Esophagus squamous epithelium (tissue), 5 donors: Measurements from ENCODE around the gene STK40. TPM values are rescaled to one million over a fixed set of nuclear protein-coding genes. Genes with fewer than 3 reads are reported as not detected.

ENCODE experiments used
- DNase-seq: peaks from one replicate; lab custom pipeline; 2025; lab: John Stamatoyannopoulos, UW
- H3K27ac ChIP-seq, 4 donors: fragments of 200-600 bp; sonication (generic); one replicate each; pipeline ENCODE4 v1.5.1; 2016 to 2019; ENCODE audit warnings: mild to moderate bottlenecking in 1 of 4
- H3K27me3 ChIP-seq, 4 donors: fragments of 200-600 bp; sonication (generic); 1 replicate in 3 of 4; 2 replicates in 1 of 4; pipeline versions ENCODE4 v1.5.1 to v1.6.0; 2017 to 2021; ENCODE audit warnings: antibody characterized with exemption in 1 of 4
- H3K36me3 ChIP-seq, 3 donors: fragments of 200-600 bp; sonication (generic); one replicate each; pipeline ENCODE4 v1.5.1; 2016 to 2019
- H3K4me1 ChIP-seq, 3 donors: fragments of 200-600 bp; sonication (generic); one replicate each; pipeline ENCODE4 v1.5.1; 2017 to 2019
- H3K4me3 ChIP-seq, 4 donors: fragments of 200-600 bp; sonication (generic); 1 replicate in 3 of 4; 2 replicates in 1 of 4; pipeline ENCODE4 v1.5.1; 2016 to 2019; ENCODE audit warnings: mild to moderate bottlenecking in 2 of 4, moderate library complexity in 1 of 4
- H3K9me3 ChIP-seq, 3 donors: fragments of 200-600 bp; sonication (generic); one replicate each; pipeline ENCODE4 v1.5.1; 2016 to 2019
- CTCF ChIP-seq, 6 experiments: fragments of 450-650 bp in 4 of 6; fragments of 200-600 bp in 2 of 6; sonication (generic) in 2 of 6; IDR thresholded peaks; one replicate each; pipeline ENCODE4 v1.5.1; 2016 to 2019; ENCODE audit warnings: antibody characterized with exemption in 6 of 6, mild to moderate bottlenecking in 4 of 6, moderate library complexity in 4 of 6
- POLR2A ChIP-seq, 4 donors: fragments of 450-650 bp; IDR thresholded peaks; one replicate each; pipeline ENCODE4 v1.6.1; 2017; ENCODE audit warnings: antibody characterized with exemption in 4 of 4, mild to moderate bottlenecking in 4 of 4, moderate library complexity in 3 of 4
- WGBS, 2 donors: methylation state at CpG; one replicate each; pipeline ENCODE4 v1.1.5; 2018; 5-methylcytosine and 5-hydroxymethylcytosine counted together
- intact Hi-C: fragments of 100-400 bp; cut with DNase I; formaldehyde crosslinking; loops from one replicate; pipeline ENCODE4 v1.15.0; 2022
- total RNA-seq, 4 donors: library from RNA; depleted of rRNA; stranded (reverse); fragments of >200 nt; gene quantifications; one replicate each; pipeline ENCODE4 v1.1.0, GENCODE V29; 2016
- donor health status: DM: yes; HTN: yes; CAD: no.

Gene STK40
- total RNA-seq, 4 donors from 2014 or later, result 34.5 to 59.7 (median 42.3) TPM

GRCh38 chr1:36306210-36306901 lies 79.4 kb downstream of the STK40 start, which contains the start of gene SH3D21:
Gene SH3D21 (plus strand): TSS chr1:36306368. CDS start chr1:36306421, 53 bp downstream.
- WGBS, 2 donors, result 0 to 3% methylated on average over 5 to 7 of the region's 65 CpGs
- Histone ChIP-seq H3K27ac (peak within 1 kb of the TSS; percentile 87 to 97 (median 92)), H3K36me3 (peaks cover 11 to 48% (median 24%) of the 10 kb centered on the region in 3 donors), H3K4me1 (peaks cover 16 to 25% (median 17%) of the 10 kb centered on the region in 3 donors), H3K27me3 (no peaks in the 10 kb centered on the region), H3K4me3 (peak within 1 kb of the TSS; percentile 58 to 93 (median 79)), H3K9me3 (no peaks in the 10 kb centered on the region)
- DNase-seq, result no peak
- TF ChIP-seq POLR2A (IDR thresholded peaks at IDR 0.05), result peak in 1 of 4 donors; percentile 23
- peak in 2 of 6 experiments; percentile 7 to 29 for TF ChIP-seq CTCF (IDR thresholded peaks at IDR 0.05)
- intact Hi-C loops, result no loop called here

GRCh38 chr1:36305915-36306209 lies 79.9 kb downstream of the STK40 start:
- DNase-seq, result no peak
- H3K9me3 ChIP-seq, result no peaks in the 10 kb centered on the region
- H3K4me3 ChIP-seq, result peak overlapping the region; percentile 58 to 93 (median 79)
- whole genome bisulfite sequencing, 2 donors, result 40% methylated on average over 1 of the region's 7 CpGs; no CpG with 5 or more reads in 1 of the 2 donors
- H3K27ac ChIP-seq, result peak overlapping the region; percentile 87 to 97 (median 92)
- intact Hi-C loops, result no loop called here
- no peaks in the 10 kb centered on the region for H3K27me3 ChIP-seq
- TF ChIP-seq CTCF (IDR thresholded peaks at IDR 0.05) (no peak), POLR2A (IDR thresholded peaks at IDR 0.05) (no peak)
- H3K36me3 ChIP-seq, result peaks cover 16 to 49% (median 29%) of the 10 kb centered on the region in 3 donors
- H3K4me1 ChIP-seq, result peaks cover 16 to 27% (median 20%) of the 10 kb centered on the region in 3 donors

- Histone ChIP-seq H3K36me3 (peaks cover 21 to 56% (median 32%) of the 10 kb centered on the region in 3 donors), H3K4me3 (no peak overlapping the region), H3K9me3 (no peaks in the 10 kb centered on the region), H3K4me1 (peaks cover 16 to 33% (median 26%) of the 10 kb centered on the region in 3 donors), H3K27ac (peak overlapping the region; percentile 87 to 97 (median 92)), H3K27me3 (no peaks in the 10 kb centered on the region)
- 59 to 65% methylated on average over 7 to 8 of the region's 10 CpGs for WGBS, 2 donors
- intact Hi-C loops, result no loop called here
- no peak for DNase-seq
- TF ChIP-seq POLR2A (IDR thresholded peaks at IDR 0.05) (no peak), CTCF (IDR thresholded peaks at IDR 0.05) (no peak)
Observed at GRCh38 chr1:36304970-36305914, 80.5 kb downstream of the STK40 start.

- H3K4me3 ChIP-seq, result no peak overlapping the region
- no peak overlapping the region for H3K27ac ChIP-seq
- peaks cover 21 to 60% (median 32%) of the 10 kb centered on the region in 3 donors for H3K36me3 ChIP-seq
- DNase-seq, result no peak
- H3K9me3 ChIP-seq, result no peaks in the 10 kb centered on the region
- peaks cover 23 to 40% (median 27%) of the 10 kb centered on the region in 3 donors for H3K4me1 ChIP-seq
- WGBS, 2 donors, result 62 to 65% methylated on average over 7 of the region's 7 CpGs
- H3K27me3 ChIP-seq, result no peaks in the 10 kb centered on the region
- intact Hi-C loops, result no loop called here
- TF ChIP-seq CTCF (IDR thresholded peaks at IDR 0.05), result no peak
Observed at GRCh38 chr1:36304521-36304920, 81.2 kb downstream of the STK40 start.
